Neural crest cell (in vitro differentiated cells): ENCODE measurements around the gene ASIC3. TPM values are rescaled to one million over a fixed set of nuclear protein-coding genes. Genes with fewer than 3 reads are reported as not detected.

Source experiments
- DNase-seq: peaks from one replicate; pipeline ENCODE4 v3.0.0; 2021; ENCODE audit warnings: low read depth, mixed read lengths, low spot score
- H3K27ac Mint-ChIP-seq: one replicate; pipeline ENCODE4 v1.8.0; 2021; ENCODE audit warnings: mild to moderate bottlenecking, mixed read lengths; ENCODE audit not compliant: unreplicated experiment
- H3K27me3 Mint-ChIP-seq: 2 replicates; pipeline ENCODE4 v1.8.0; 2021; ENCODE audit warnings: low read depth, mild to moderate bottlenecking, mixed read lengths
- H3K36me3 Mint-ChIP-seq: 2 replicates; pipeline ENCODE4 v1.8.0; 2021; ENCODE audit warnings: low read depth, mild to moderate bottlenecking, mixed read lengths
- H3K4me1 Mint-ChIP-seq: 2 replicates; pipeline ENCODE4 v1.8.0; 2021; ENCODE audit warnings: mixed read lengths
- H3K4me3 Mint-ChIP-seq: one replicate; pipeline ENCODE4 v1.8.0; 2021; ENCODE audit warnings: mild to moderate bottlenecking, mixed read lengths
- H3K9me3 Mint-ChIP-seq: 2 replicates; pipeline ENCODE4 v1.8.0; 2021; ENCODE audit warnings: mixed read lengths
- CTCF ChIP-seq: fragments of 200-600 bp; sonication (generic); conservative IDR thresholded peaks from 2 replicates; pipeline ENCODE4 v1.5.0; 2021; ENCODE audit warnings: antibody characterized with exemption, mild to moderate bottlenecking
- total RNA-seq: library from RNA; stranded (reverse); gene quantifications from 2 replicates; pipeline ENCODE4 v1.2.1, GENCODE V29; 2021

The ASIC3 gene
- total RNA-seq, 1 donor from 2014 or later = 6.0 TPM

GRCh38 chr7:151053096-151053495, 4.8 kb downstream of the ASIC3 start:
- Mint-ChIP-seq H3K27ac (no peak overlapping the region), H3K9me3 (no peaks in the 10 kb centered on the region), H3K36me3 (no peaks in the 10 kb centered on the region), H3K4me3 (peak overlapping the region; percentile 28), H3K4me1 (peaks cover 21% of the 10 kb centered on the region), H3K27me3 (peaks cover 16% of the 10 kb centered on the region)
- no peak for DNase-seq
- TF ChIP-seq CTCF = no peak

- Mint-ChIP-seq H3K9me3 (no peaks in the 10 kb centered on the region), H3K4me1 (peaks cover 28% of the 10 kb centered on the region)
Observed at GRCh38 chr7:151053751-151054150, 5.4 kb downstream of the ASIC3 start.

GRCh38 chr7:151056283-151056665, 7.9 kb downstream of the ASIC3 start:
- TF ChIP-seq CTCF = peak; percentile 16
- no peaks in the 10 kb centered on the region for H3K9me3 Mint-ChIP-seq
- H3K36me3 Mint-ChIP-seq = no peaks in the 10 kb centered on the region
- no peak overlapping the region for H3K27ac Mint-ChIP-seq
- DNase-seq = no peak
- H3K27me3 Mint-ChIP-seq = peaks cover 4% of the 10 kb centered on the region
- H3K4me3 Mint-ChIP-seq = peak overlapping the region; percentile 96
- H3K4me1 Mint-ChIP-seq = peaks cover 39% of the 10 kb centered on the region

More at GRCh38 chr7:151053751-151054150, 5.4 kb downstream of the ASIC3 start:
- Mint-ChIP-seq H3K4me3 (no peak overlapping the region), H3K36me3 (no peaks in the 10 kb centered on the region), H3K27ac (no peak overlapping the region), H3K27me3 (peaks cover 16% of the 10 kb centered on the region)
- no peak for TF ChIP-seq CTCF
- DNase-seq = no peak

GRCh38 chr7:151056666-151057505, 8.6 kb downstream of the ASIC3 start:
- H3K4me1 Mint-ChIP-seq = peaks cover 45% of the 10 kb centered on the region
- no peaks in the 10 kb centered on the region for H3K36me3 Mint-ChIP-seq
- no peak for TF ChIP-seq CTCF
- peak overlapping the region; percentile 96 for H3K4me3 Mint-ChIP-seq
- peaks cover 4% of the 10 kb centered on the region for H3K27me3 Mint-ChIP-seq
- no peak for DNase-seq
- H3K9me3 Mint-ChIP-seq = no peaks in the 10 kb centered on the region
- no peak overlapping the region for H3K27ac Mint-ChIP-seq

GRCh38 chr7:151057506-151057988, 9.2 kb downstream of the ASIC3 start, which contains the start of gene CDK5:
CDK5 (minus strand) TSS chr7:151057897; CDS start chr7:151057848, 49 bp downstream.
- peaks cover 2% of the 10 kb centered on the region for H3K27me3 Mint-ChIP-seq
- peak within 1 kb of the TSS; percentile 96 for H3K4me3 Mint-ChIP-seq
- DNase-seq = no peak
- H3K27ac Mint-ChIP-seq = peak within 1 kb of the TSS; percentile 95
- no peaks in the 10 kb centered on the region for H3K36me3 Mint-ChIP-seq
- no peaks in the 10 kb centered on the region for H3K9me3 Mint-ChIP-seq
- H3K4me1 Mint-ChIP-seq = peaks cover 49% of the 10 kb centered on the region
- TF ChIP-seq CTCF = no peak
